Body of pancreas (tissue), 4 donors: Measurements from ENCODE around the gene CCDC148. TPM values are rescaled to one million over a fixed set of nuclear protein-coding genes. Genes with fewer than 3 reads are reported as not detected.

Experiments used
- ATAC-seq: fragments of 150-250 bp; one replicate; pipeline ENCODE4 v1.9.1; 2016
- DNase-seq, 4 donors: peaks; one replicate each; pipeline ENCODE4 v3.0.0-alpha.2; 2019
- H3K27ac ChIP-seq, 4 donors: fragments of 200-600 bp; sonication (generic); 1 replicate in 3 of 4; 2 replicates in 1 of 4; pipeline versions ENCODE4 v1.5.1 to v1.6.1; 2016 to 2019; ENCODE audit warnings: mild to moderate bottlenecking in 1 of 4, mixed read lengths in 1 of 4, moderate library complexity in 1 of 4
- H3K27me3 ChIP-seq, 2 donors: fragments of 200-600 bp; sonication (generic); one replicate each; pipeline ENCODE4 v1.6.0; 2016; ENCODE audit warnings: mild to moderate bottlenecking in 1 of 2
- H3K36me3 ChIP-seq, 2 donors: fragments of 200-600 bp; sonication (generic); replicated peaks in 1 of 2; 2 replicates each; pipeline ENCODE4 v1.5.1; 2016; ENCODE audit warnings: low read depth in 2 of 2; ENCODE audit not compliant: insufficient read depth in 1 of 2
- H3K4me1 ChIP-seq: fragments of 200-600 bp; sonication (generic); one replicate; pipeline ENCODE4 v1.6.0; 2016
- H3K4me3 ChIP-seq, 2 donors: fragments of 200-600 bp; sonication (generic); 1 replicate in 1 of 2; 2 replicates in 1 of 2; pipeline ENCODE4 v1.5.1; 2016 to 2019
- H3K9me3 ChIP-seq, 3 donors: fragments of 200-600 bp; sonication (generic); 1 replicate in 2 of 3; 2 replicates in 1 of 3; pipeline ENCODE4 v1.5.1; 2016
- CTCF ChIP-seq, 7 experiments: fragments of 450-650 bp in 4 of 7; fragments of 200-600 bp in 3 of 7; sonication (generic) in 3 of 7; IDR thresholded peaks; one replicate each; pipeline ENCODE4 v1.5.1; 2016 to 2019; ENCODE audit warnings: antibody characterized with exemption in 7 of 7
- POLR2A ChIP-seq, 3 donors: fragments of 450-650 bp; IDR thresholded peaks; one replicate each; pipeline ENCODE4 v1.6.1; 2016; ENCODE audit warnings: antibody characterized with exemption in 3 of 3, mild to moderate bottlenecking in 2 of 3
- whole genome bisulfite sequencing, 2 donors: methylation state at CpG; one replicate each; pipeline ENCODE4 v1.1.5; 2017; 5-methylcytosine and 5-hydroxymethylcytosine counted together
- intact Hi-C: fragments of 100-400 bp; cut with DNase I; formaldehyde crosslinking; loops from one replicate; pipeline ENCODE4 v1.15.1; 2023
- total RNA-seq, 2 donors: library from RNA; depleted of rRNA; stranded (reverse); fragments of >200 nt; gene quantifications; one replicate each; pipeline ENCODE4 v1.1.0, GENCODE V29; 2016

The CCDC148 gene
- under 1 TPM; 0.66 to 0.78 TPM for total RNA-seq

- DNase-seq = peak; percentile 87 to 92 (median 90)
- ATAC-seq = peak; percentile 88
- Histone ChIP-seq H3K9me3 (no peaks in the 10 kb centered on the region), H3K4me3 (peak within 1 kb of the TSS; percentile 36 to 57), H3K4me1 (peaks cover 17% of the 10 kb centered on the region), H3K27ac (peak within 1 kb of the TSS; percentile 93 to 95 (median 94)), H3K27me3 (no peaks in the 10 kb centered on the region), H3K36me3 (no peaks in the 10 kb centered on the region)
- peak in 2 of 3 donors; percentile 22 to 57 for TF ChIP-seq POLR2A (IDR thresholded peaks at IDR 0.05)
- TF ChIP-seq CTCF (IDR thresholded peaks at IDR 0.05) = peak in 5 of 7 experiments; percentile 9 to 59 (median 39)
- intact Hi-C loops = no loop called here
- 0 to 1% methylated on average over 18 to 30 of the region's 48 CpGs for WGBS, 2 donors
Observed at GRCh38 chr2:158456309-158457066, at the start of gene CCDC148, which contains the start of gene PKP4. Gene CCDC148, minus strand, starts transcription at chr2:158456753. Its CDS starts 314 bp downstream, at chr2:158456439. Gene PKP4, plus strand, starts transcription at chr2:158456952. Its CDS starts 76,233 bp downstream, at chr2:158533185.

- ATAC-seq (peak; percentile 63), DNase-seq (peak in 1 of 4 donors; percentile 32)
- H3K27ac ChIP-seq = peak overlapping the region; percentile 9 to 28 (median 12)
- no peaks in the 10 kb centered on the region for H3K36me3 ChIP-seq
- intact Hi-C loops = no loop called here
- H3K4me3 ChIP-seq = no peak overlapping the region
- no peaks in the 10 kb centered on the region for H3K27me3 ChIP-seq
- H3K4me1 ChIP-seq = peaks cover 34% of the 10 kb centered on the region
- WGBS, 2 donors = 62 to 67% methylated on average over 4 of the region's 4 CpGs
- H3K9me3 ChIP-seq = no peaks in the 10 kb centered on the region
- TF ChIP-seq POLR2A (IDR thresholded peaks at IDR 0.05) (no peak), CTCF (IDR thresholded peaks at IDR 0.05) (no peak)
Observed at GRCh38 chr2:158505448-158505934, 48.9 kb upstream of the CCDC148 start.

GRCh38 chr2:158504088-158504487 lies 47.5 kb upstream of the CCDC148 start:
- H3K4me1 ChIP-seq = peaks cover 38% of the 10 kb centered on the region
- no peak for ATAC-seq
- intact Hi-C loops = no loop called here
- H3K9me3 ChIP-seq = no peaks in the 10 kb centered on the region
- H3K27me3 ChIP-seq = no peaks in the 10 kb centered on the region
- no peak overlapping the region for H3K27ac ChIP-seq
- TF ChIP-seq CTCF (IDR thresholded peaks at IDR 0.05) (no peak), POLR2A (IDR thresholded peaks at IDR 0.05) (no peak)
- WGBS, 2 donors = 56 to 57% methylated on average over 3 of the region's 3 CpGs
- H3K4me3 ChIP-seq = no peak overlapping the region
- no peaks in the 10 kb centered on the region for H3K36me3 ChIP-seq
- DNase-seq = no peak

GRCh38 chr2:158502974-158503373 lies 46.4 kb upstream of the CCDC148 start:
- WGBS, 2 donors = 37 to 58% methylated on average over 2 of the region's 2 CpGs
- no peak for DNase-seq

More at GRCh38 chr2:158502974-158503373, 46.4 kb upstream of the CCDC148 start:
- no peak overlapping the region for H3K4me3 ChIP-seq
- no peak overlapping the region for H3K27ac ChIP-seq
- H3K36me3 ChIP-seq = no peaks in the 10 kb centered on the region
- intact Hi-C loops = no loop called here
- no peak for TF ChIP-seq POLR2A (IDR thresholded peaks at IDR 0.05)
- no peak for TF ChIP-seq CTCF (IDR thresholded peaks at IDR 0.05)
- no peaks in the 10 kb centered on the region for H3K9me3 ChIP-seq
- peaks cover 47% of the 10 kb centered on the region for H3K4me1 ChIP-seq
- no peaks in the 10 kb centered on the region for H3K27me3 ChIP-seq
- ATAC-seq = no peak
